ENCODE results near the gene RMND5A. TPM values are rescaled to one million over a fixed set of nuclear protein-coding genes. Genes with fewer than 3 reads are reported as not detected.

RMND5A gene
- total and polyA plus RNA-seq, 12 donors, result 23.4 to 152 (median 105) TPM

DNA sequence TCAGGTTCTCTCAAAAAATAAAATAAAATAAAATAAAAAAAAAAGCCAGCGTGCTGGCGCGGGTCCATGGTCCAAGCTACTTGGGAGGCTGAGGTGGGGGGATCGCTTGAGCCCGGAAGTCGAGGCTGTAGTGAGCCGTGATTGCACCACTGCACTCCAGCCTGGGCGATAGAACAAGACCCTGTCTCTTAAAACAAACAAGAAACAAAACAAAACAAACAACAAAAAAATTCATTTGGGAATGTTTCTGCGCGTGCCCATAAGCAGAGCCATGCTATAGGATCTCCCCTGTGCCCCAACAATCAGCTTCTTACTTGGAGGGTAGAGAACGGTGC is 87.0 kb downstream of the RMND5A start:
- no peaks in the 10 kb centered on the region for H3K9me3 ChIP-seq
- H3K36me3 ChIP-seq, result no peaks in the 10 kb centered on the region
- H3K4me3 ChIP-seq, result peak overlapping the region; percentile 26 to 56 (median 52)
- H3K4me1 ChIP-seq, result peaks cover 2 to 30% (median 19%) of the 10 kb centered on the region in 9 donors
- 39 to 40% methylated on average over 11 of the region's 11 CpGs for WGBS, 2 donors
- intact Hi-C loops (cut with DNase I), result loop anchor here in 1 of 10 donors (5.0 kb wide), 1 partner anchor 40 kb away; no protein-coding TSS in a partner anchor
- H3K27ac ChIP-seq, result peak overlapping the region in 1 of 10 donors; percentile 67
- TF ChIP-seq, protein P1, sequence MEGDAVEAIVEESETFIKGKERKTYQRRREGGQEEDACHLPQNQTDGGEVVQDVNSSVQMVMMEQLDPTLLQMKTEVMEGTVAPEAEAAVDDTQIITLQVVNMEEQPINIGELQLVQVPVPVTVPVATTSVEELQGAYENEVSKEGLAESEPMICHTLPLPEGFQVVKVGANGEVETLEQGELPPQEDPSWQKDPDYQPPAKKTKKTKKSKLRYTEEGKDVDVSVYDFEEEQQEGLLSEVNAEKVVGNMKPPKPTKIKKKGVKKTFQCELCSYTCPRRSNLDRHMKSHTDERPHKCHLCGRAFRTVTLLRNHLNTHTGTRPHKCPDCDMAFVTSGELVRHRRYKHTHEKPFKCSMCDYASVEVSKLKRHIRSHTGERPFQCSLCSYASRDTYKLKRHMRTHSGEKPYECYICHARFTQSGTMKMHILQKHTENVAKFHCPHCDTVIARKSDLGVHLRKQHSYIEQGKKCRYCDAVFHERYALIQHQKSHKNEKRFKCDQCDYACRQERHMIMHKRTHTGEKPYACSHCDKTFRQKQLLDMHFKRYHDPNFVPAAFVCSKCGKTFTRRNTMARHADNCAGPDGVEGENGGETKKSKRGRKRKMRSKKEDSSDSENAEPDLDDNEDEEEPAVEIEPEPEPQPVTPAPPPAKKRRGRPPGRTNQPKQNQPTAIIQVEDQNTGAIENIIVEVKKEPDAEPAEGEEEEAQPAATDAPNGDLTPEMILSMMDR (IDR thresholded peaks at IDR 0.05), result no peak
- ATAC-seq (no peak), DNase-seq (no peak)
- H3K27me3 ChIP-seq, result peaks cover 0 to 46% (median 34%) of the 10 kb centered on the region in 7 donors

GRCh38 chr2:86807468-86808275 is 87.6 kb downstream of the RMND5A start:
- peak overlapping the region; percentile 26 to 56 (median 52) for H3K4me3 ChIP-seq
- H3K36me3 ChIP-seq, result no peaks in the 10 kb centered on the region
- ATAC-seq (peak; percentile 59 to 83 (median 68)), DNase-seq (peak in 1 of 2 donors; percentile 33)
- TF ChIP-seq, protein P1 (IDR thresholded peaks at IDR 0.05), result no peak
- peaks cover 0 to 52% (median 40%) of the 10 kb centered on the region in 7 donors for H3K27me3 ChIP-seq
- intact Hi-C loops (cut with DNase I), result loop anchor here in 1 of 10 donors (5.0 kb wide), 1 partner anchor 40 kb away; no protein-coding TSS in a partner anchor
- WGBS, 2 donors, result 1 to 2% methylated on average over 51 of the region's 51 CpGs
- peak overlapping the region in 1 of 10 donors; percentile 67 for H3K27ac ChIP-seq
- peaks cover 2 to 30% (median 19%) of the 10 kb centered on the region in 9 donors for H3K4me1 ChIP-seq
- H3K9me3 ChIP-seq, result no peaks in the 10 kb centered on the region

DNA sequence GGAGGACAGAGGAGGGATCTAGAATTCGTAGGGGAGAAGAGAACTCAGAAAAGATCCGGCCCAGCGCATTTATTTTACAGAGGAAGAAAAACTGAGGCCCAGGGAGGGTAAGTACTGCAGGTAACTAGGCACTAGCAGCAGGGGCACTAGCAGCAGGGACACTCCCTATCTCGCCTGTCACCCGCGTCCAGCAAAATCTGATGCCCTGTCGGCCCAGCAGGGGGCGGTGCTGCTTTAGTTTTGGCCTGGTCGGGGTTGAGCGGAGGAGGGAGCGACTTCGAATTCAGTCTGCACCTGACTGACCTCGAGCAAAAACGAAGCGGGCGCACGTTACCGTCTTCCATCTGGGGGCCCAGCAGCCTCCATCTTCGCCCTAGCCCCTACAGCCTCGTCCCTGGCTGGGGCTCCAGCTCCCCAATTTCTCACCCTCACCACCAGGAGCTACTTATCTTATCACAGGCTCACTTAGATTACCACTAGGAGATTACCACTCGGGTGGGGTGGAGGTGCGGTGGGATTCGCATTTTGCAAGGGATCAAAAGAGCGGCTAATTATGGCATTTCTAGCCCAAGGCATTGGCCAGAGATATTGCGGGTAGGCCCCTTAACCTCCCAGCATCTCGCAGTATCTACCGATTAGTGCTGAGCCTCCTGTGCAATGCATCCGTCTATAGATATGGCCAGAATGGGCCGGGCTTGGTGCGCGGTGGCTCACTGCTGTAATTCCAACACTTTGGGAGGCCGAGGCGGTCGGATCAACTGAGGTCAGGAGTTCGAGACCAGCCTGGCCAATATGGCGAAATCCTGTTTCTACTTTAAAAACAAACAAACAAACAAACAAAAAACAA is 88.4 kb downstream of the RMND5A start:
- Histone ChIP-seq H3K27me3 (peaks cover 0 to 59% (median 45%) of the 10 kb centered on the region in 7 donors), H3K36me3 (no peaks in the 10 kb centered on the region), H3K27ac (peak overlapping the region in 1 of 10 donors; percentile 67), H3K4me3 (peak overlapping the region in 9 of 10 donors; percentile 26 to 56 (median 52)), H3K9me3 (no peaks in the 10 kb centered on the region), H3K4me1 (peaks cover 2 to 30% (median 19%) of the 10 kb centered on the region in 9 donors)
- TF ChIP-seq, protein P1 (IDR thresholded peaks at IDR 0.05), result peak; percentile 80 to 94 (median 89)
- peak; percentile 92 to 97 (median 96) for ATAC-seq
- WGBS, 2 donors, result 9 to 10% methylated on average over 36 of the region's 36 CpGs
- peak; percentile 84 to 86 for DNase-seq
- intact Hi-C loops (cut with DNase I), result loop anchor here in 1 of 10 donors (5.0 kb wide), 1 partner anchor 41 kb away; no protein-coding TSS in a partner anchor

Data from heart right ventricle (tissue), 16 donors.